ENCODE results near the gene SEC14L5. TPM values are rescaled to one million over a fixed set of nuclear protein-coding genes. Genes with fewer than 3 reads are reported as not detected.

The SEC14L5 gene
- total RNA-seq, 1 experiment from 2014 or later: 1.8 TPM

DNA sequence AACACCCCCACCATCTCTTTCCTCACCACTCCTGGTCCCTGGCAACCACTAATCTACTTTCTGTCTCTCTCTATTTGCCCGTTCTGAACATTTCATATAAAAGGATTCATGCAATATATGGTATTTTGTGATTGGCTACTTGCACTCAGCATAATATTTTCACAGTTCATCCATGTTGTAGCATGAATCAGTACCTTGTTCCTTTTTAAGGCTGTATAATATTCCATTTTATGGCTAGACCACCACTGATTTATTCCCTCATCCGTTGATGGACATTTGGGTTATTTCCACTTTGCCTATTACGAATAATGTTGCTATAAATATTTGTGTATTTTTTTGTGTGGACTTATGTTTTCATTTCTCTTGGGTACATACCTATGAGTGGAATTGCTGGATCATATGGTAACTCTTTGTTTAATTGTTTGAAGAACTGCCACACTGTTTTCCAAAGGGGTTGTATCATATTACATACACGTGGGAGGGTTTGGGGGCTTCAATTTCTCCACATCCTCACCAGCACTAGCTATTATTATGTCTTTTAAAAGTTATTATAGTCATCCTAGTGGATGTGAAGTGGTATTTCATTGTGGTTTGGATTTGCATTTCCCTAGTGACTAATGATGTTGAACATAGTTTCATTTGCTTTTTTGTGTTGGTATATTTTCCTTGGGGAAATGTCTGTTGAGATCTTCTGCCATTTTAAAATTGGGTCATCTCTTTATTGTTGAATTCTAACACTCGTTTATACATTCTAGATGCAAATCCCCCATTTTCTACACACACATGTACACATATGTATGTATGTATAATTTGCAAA is 26.3 kb downstream of the SEC14L5 start:
- H3K27me3 ChIP-seq (ENCODE audit: insufficient read depth, low read depth): peaks cover 45% of the 10 kb centered on the region
- H2AFZ ChIP-seq: no peak overlapping the region
- H3K9me3 ChIP-seq (ENCODE audit: insufficient read depth, low read depth): peaks cover 4% of the 10 kb centered on the region; the same call in 1 of the 2 replicates
- no peak overlapping the region for H3K27ac ChIP-seq
- no peaks in the 10 kb centered on the region for H3K36me3 ChIP-seq (ENCODE audit: low read depth)
- no peak overlapping the region for H3K4me3 ChIP-seq
- no peaks in the 10 kb centered on the region for H3F3A ChIP-seq (ENCODE audit: insufficient read depth, low read depth)
- H4K20me1 ChIP-seq (ENCODE audit: insufficient read depth): no peaks in the 10 kb centered on the region
- ChIA-PET CTCF (interaction anchor here (0.6 kb wide), 1 partner anchor 76 kb away, joined by 14 read pairs; no protein-coding TSS in a partner anchor), POLR2A (ENCODE audit: unreplicated experiment) (no interaction called here)
- no peaks in the 10 kb centered on the region for H3K79me2 ChIP-seq (ENCODE audit: low read depth)
- BruUV-seq (replicated peaks): no TSS peak
- no peak overlapping the region for H3K4me2 ChIP-seq
- intact Hi-C loops (cut with micrococcal nuclease; ENCODE audit: unreplicated experiment): no loop called here
- H3K9me2 ChIP-seq (ENCODE audit: insufficient read depth): no peaks in the 10 kb centered on the region
- TF ChIP-seq EZH2 (IDR thresholded peaks at IDR 0.05; ENCODE audit: low read depth): no peak
- TF ChIP-seq, protein P1, sequence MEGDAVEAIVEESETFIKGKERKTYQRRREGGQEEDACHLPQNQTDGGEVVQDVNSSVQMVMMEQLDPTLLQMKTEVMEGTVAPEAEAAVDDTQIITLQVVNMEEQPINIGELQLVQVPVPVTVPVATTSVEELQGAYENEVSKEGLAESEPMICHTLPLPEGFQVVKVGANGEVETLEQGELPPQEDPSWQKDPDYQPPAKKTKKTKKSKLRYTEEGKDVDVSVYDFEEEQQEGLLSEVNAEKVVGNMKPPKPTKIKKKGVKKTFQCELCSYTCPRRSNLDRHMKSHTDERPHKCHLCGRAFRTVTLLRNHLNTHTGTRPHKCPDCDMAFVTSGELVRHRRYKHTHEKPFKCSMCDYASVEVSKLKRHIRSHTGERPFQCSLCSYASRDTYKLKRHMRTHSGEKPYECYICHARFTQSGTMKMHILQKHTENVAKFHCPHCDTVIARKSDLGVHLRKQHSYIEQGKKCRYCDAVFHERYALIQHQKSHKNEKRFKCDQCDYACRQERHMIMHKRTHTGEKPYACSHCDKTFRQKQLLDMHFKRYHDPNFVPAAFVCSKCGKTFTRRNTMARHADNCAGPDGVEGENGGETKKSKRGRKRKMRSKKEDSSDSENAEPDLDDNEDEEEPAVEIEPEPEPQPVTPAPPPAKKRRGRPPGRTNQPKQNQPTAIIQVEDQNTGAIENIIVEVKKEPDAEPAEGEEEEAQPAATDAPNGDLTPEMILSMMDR (conservative IDR thresholded peaks at IDR 0.05): no peak
- no peak for DNase-seq
- no peaks in the 10 kb centered on the region for H3K4me1 ChIP-seq (replicated peaks; ENCODE audit: insufficient read depth)

GRCh38 chr16:4987250-4987579 is 29.1 kb downstream of the SEC14L5 start:
- Histone ChIP-seq H3K79me2 (ENCODE audit: low read depth) (no peaks in the 10 kb centered on the region), H3K27me3 (ENCODE audit: insufficient read depth, low read depth) (peaks cover 47% of the 10 kb centered on the region), H3K4me2 (no peak overlapping the region), H4K20me1 (ENCODE audit: insufficient read depth) (no peaks in the 10 kb centered on the region), H3K9me2 (ENCODE audit: insufficient read depth) (no peaks in the 10 kb centered on the region), H3K4me3 (no peak overlapping the region), H3K9me3 (ENCODE audit: insufficient read depth, low read depth) (peaks cover 4% of the 10 kb centered on the region; the same call in 1 of the 2 replicates), H3K27ac (no peak overlapping the region), H3F3A (ENCODE audit: insufficient read depth, low read depth) (no peaks in the 10 kb centered on the region), H3K4me1 (replicated peaks; ENCODE audit: insufficient read depth) (no peaks in the 10 kb centered on the region), H2AFZ (no peak overlapping the region), H3K36me3 (ENCODE audit: low read depth) (no peaks in the 10 kb centered on the region)
- intact Hi-C loops (cut with micrococcal nuclease; ENCODE audit: unreplicated experiment): no loop called here
- TF ChIP-seq EZH2 (IDR thresholded peaks at IDR 0.05; ENCODE audit: low read depth): no peak
- TF ChIP-seq, protein P1 (conservative IDR thresholded peaks at IDR 0.05): no peak
- CTCF ChIA-PET: no interaction called here
- POLR2A ChIA-PET (ENCODE audit: unreplicated experiment): no interaction called here
- BruUV-seq (replicated peaks): no TSS peak
- DNase-seq: no peak

GRCh38 chr16:4987580-4988374 is 29.6 kb downstream of the SEC14L5 start:
- H3K27me3 ChIP-seq (ENCODE audit: insufficient read depth, low read depth): peaks cover 48% of the 10 kb centered on the region
- H3K9me2 ChIP-seq (ENCODE audit: insufficient read depth): no peaks in the 10 kb centered on the region
- no peaks in the 10 kb centered on the region for H3K79me2 ChIP-seq (ENCODE audit: low read depth)
- no peak for DNase-seq
- intact Hi-C loops (cut with micrococcal nuclease; ENCODE audit: unreplicated experiment): no loop called here
- no peak overlapping the region for H2AFZ ChIP-seq
- H3K36me3 ChIP-seq (ENCODE audit: low read depth): no peaks in the 10 kb centered on the region
- ChIA-PET POLR2A (ENCODE audit: unreplicated experiment) (no interaction called here), CTCF (no interaction called here)
- H3K4me3 ChIP-seq: no peak overlapping the region
- H3K9me3 ChIP-seq (ENCODE audit: insufficient read depth, low read depth): peaks cover 4% of the 10 kb centered on the region; the same call in 1 of the 2 replicates
- no peak for TF ChIP-seq EZH2 (IDR thresholded peaks at IDR 0.05; ENCODE audit: low read depth)
- TF ChIP-seq, protein P1 (conservative IDR thresholded peaks at IDR 0.05): no peak
- no peak overlapping the region for H3K4me2 ChIP-seq
- no peaks in the 10 kb centered on the region for H3F3A ChIP-seq (ENCODE audit: insufficient read depth, low read depth)
- H4K20me1 ChIP-seq (ENCODE audit: insufficient read depth): no peaks in the 10 kb centered on the region
- no peak overlapping the region for H3K27ac ChIP-seq
- BruUV-seq (replicated peaks): no TSS peak
- H3K4me1 ChIP-seq (replicated peaks; ENCODE audit: insufficient read depth): no peaks in the 10 kb centered on the region
